Nephron (organoid): ENCODE measurements around the gene PTPRN2.

ENCODE experiments used
- H3K27ac Mint-ChIP-seq, 3 experiments: 2 replicates each; pipeline ENCODE4 v1.8.0; 2020; ENCODE audit warnings: mixed read lengths in 3 of 3, mild to moderate bottlenecking in 2 of 3, moderate library complexity in 1 of 3
- H3K27me3 Mint-ChIP-seq: 2 replicates; pipeline ENCODE4 v1.8.0; 2021; ENCODE audit warnings: low read depth, mild to moderate bottlenecking, moderate library complexity, mixed read lengths
- H3K36me3 Mint-ChIP-seq: 2 replicates; pipeline ENCODE4 v1.8.0; 2020; ENCODE audit warnings: low read depth, mixed read lengths
- H3K4me1 Mint-ChIP-seq: 2 replicates; pipeline ENCODE4 v1.8.0; 2020; ENCODE audit warnings: mixed read lengths
- H3K4me3 Mint-ChIP-seq, 3 experiments: 2 replicates each; pipeline ENCODE4 v1.8.0; 2020; ENCODE audit warnings: mild to moderate bottlenecking in 3 of 3, mixed read lengths in 3 of 3, moderate library complexity in 2 of 3
- H3K9me3 Mint-ChIP-seq: 2 replicates; pipeline ENCODE4 v1.8.0; 2020; ENCODE audit warnings: mixed read lengths
- TF ChIP-seq, protein P1 (sequence below), 3 experiments: fragments of 200-600 bp; sonication (generic); IDR thresholded peaks; one replicate each; pipeline ENCODE4 v1.5.0; 2021; ENCODE audit warnings: antibody characterized with exemption in 3 of 3; ENCODE audit not compliant: unreplicated experiment in 3 of 3

Gene PTPRN2

GRCh38 chr7:157845203-157845835 is 742.3 kb downstream of the PTPRN2 start:
- TF ChIP-seq, protein P1, sequence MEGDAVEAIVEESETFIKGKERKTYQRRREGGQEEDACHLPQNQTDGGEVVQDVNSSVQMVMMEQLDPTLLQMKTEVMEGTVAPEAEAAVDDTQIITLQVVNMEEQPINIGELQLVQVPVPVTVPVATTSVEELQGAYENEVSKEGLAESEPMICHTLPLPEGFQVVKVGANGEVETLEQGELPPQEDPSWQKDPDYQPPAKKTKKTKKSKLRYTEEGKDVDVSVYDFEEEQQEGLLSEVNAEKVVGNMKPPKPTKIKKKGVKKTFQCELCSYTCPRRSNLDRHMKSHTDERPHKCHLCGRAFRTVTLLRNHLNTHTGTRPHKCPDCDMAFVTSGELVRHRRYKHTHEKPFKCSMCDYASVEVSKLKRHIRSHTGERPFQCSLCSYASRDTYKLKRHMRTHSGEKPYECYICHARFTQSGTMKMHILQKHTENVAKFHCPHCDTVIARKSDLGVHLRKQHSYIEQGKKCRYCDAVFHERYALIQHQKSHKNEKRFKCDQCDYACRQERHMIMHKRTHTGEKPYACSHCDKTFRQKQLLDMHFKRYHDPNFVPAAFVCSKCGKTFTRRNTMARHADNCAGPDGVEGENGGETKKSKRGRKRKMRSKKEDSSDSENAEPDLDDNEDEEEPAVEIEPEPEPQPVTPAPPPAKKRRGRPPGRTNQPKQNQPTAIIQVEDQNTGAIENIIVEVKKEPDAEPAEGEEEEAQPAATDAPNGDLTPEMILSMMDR (IDR thresholded peaks at IDR 0.05; ENCODE audit: unreplicated experiment in 3 of 3) = no peak
- H3K27me3 Mint-ChIP-seq = peaks cover 12% of the 10 kb centered on the region
- no peaks in the 10 kb centered on the region for H3K9me3 Mint-ChIP-seq
- no peaks in the 10 kb centered on the region for H3K36me3 Mint-ChIP-seq
- H3K4me1 Mint-ChIP-seq = peaks cover 5% of the 10 kb centered on the region
- no peak overlapping the region for H3K27ac Mint-ChIP-seq
- H3K4me3 Mint-ChIP-seq = no peak overlapping the region

DNA sequence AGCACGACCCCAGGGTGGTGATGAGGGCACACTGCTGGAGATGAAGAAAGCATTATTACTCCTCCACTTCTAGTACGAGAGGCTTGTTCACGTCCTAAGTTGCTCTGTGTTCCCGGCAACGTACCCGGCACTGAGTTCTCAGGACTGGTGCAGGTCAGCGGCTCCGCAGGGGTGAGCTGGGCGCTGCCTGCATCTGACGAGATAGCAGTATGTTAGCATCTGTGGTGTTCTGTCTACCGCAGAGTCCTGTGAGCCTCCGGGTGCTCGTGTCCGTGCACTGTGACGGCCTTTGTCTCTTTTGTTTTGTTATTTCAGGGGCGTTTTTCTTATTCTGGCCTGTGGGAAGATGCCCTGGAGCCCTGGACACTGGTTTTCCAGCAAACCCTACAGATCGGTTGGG is 743.0 kb downstream of the PTPRN2 start:
- Mint-ChIP-seq H3K4me1 (peaks cover 5% of the 10 kb centered on the region), H3K36me3 (no peaks in the 10 kb centered on the region), H3K27ac (no peak overlapping the region), H3K27me3 (peaks cover 11% of the 10 kb centered on the region), H3K9me3 (no peaks in the 10 kb centered on the region), H3K4me3 (no peak overlapping the region)
- TF ChIP-seq, protein P1 (IDR thresholded peaks at IDR 0.05; ENCODE audit: unreplicated experiment in 3 of 3) = no peak

DNA sequence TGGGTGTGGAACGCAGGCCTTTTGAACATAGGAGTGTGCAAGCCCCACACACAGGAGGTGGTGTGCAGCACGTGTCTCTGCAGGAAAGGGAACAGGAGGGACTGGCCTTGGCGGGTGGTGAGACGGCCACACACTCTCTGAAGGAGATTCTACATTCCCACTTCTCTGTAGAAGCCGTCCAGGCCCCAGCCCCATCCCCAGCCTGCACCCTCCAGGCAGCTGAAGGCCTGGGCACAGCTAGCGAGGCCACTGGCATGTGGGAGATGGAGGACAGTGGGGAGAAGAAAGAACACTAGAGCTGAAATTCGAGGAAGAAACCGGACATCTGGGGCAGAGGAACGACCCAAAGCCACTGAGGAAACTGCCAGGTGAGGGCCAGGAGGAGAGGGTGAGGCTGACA is 743.5 kb downstream of the PTPRN2 start:
- H3K9me3 Mint-ChIP-seq = no peaks in the 10 kb centered on the region
- no peak overlapping the region for H3K27ac Mint-ChIP-seq
- TF ChIP-seq, protein P1 (IDR thresholded peaks at IDR 0.05; ENCODE audit: unreplicated experiment in 3 of 3) = no peak
- no peak overlapping the region for H3K4me3 Mint-ChIP-seq
- H3K36me3 Mint-ChIP-seq = no peaks in the 10 kb centered on the region
- peaks cover 5% of the 10 kb centered on the region for H3K4me1 Mint-ChIP-seq
- H3K27me3 Mint-ChIP-seq = peaks cover 9% of the 10 kb centered on the region

DNA sequence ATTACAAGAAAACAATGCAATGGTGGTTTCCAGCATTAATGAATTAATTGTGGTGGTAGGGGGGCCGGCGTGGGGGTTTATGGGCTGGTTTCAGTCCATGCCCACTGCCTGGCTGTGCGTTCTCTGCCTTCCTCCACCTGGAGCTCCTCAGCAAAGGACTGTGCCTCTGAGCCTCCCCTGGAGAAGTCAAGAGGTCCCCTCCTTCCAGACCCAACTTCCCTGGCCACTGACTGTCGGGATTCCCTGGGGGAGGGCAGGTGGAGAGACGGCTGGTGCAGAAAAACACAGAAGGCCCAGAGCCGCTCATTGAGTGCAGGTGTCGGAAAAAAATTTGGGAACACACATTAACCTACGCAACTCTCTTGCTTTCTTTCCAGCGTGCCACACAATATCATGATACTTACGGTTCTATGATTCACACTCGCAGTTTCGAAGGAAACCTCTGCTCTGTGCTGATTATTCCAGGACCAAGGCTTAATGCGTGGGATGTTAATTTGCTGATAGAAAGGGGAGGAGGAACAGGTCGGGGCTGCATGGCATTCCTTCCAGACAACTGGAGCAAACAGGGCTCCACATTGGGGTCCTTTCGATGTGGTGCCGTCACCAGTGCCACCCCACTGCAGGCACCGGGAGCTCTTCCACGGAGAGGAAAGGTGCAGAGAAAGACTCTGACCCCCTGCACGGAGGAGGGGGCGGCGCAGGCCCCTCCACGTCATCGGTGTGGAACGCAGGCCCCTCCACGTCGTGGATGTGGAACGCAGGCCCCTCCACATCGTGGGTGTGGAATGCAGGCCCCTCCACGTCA is 744.1 kb downstream of the PTPRN2 start:
- H3K4me1 Mint-ChIP-seq = peaks cover 5% of the 10 kb centered on the region
- H3K4me3 Mint-ChIP-seq = no peak overlapping the region
- no peaks in the 10 kb centered on the region for H3K36me3 Mint-ChIP-seq
- peaks cover 9% of the 10 kb centered on the region for H3K27me3 Mint-ChIP-seq
- TF ChIP-seq, protein P1 (IDR thresholded peaks at IDR 0.05; ENCODE audit: unreplicated experiment in 3 of 3) = no peak
- no peak overlapping the region for H3K27ac Mint-ChIP-seq
- H3K9me3 Mint-ChIP-seq = no peaks in the 10 kb centered on the region

GRCh38 chr7:157841773-157842370 is 745.8 kb downstream of the PTPRN2 start:
- Mint-ChIP-seq H3K9me3 (no peaks in the 10 kb centered on the region), H3K4me3 (no peak overlapping the region), H3K36me3 (no peaks in the 10 kb centered on the region), H3K27ac (peak overlapping the region in 2 of 3 experiments; percentile 24 to 80), H3K4me1 (peaks cover 5% of the 10 kb centered on the region), H3K27me3 (peaks cover 9% of the 10 kb centered on the region)
- TF ChIP-seq, protein P1 (IDR thresholded peaks at IDR 0.05; ENCODE audit: unreplicated experiment in 3 of 3) = no peak
